GM23248 (cell line): ENCODE results near the gene NFATC3. TPM values are rescaled to one million over a fixed set of nuclear protein-coding genes. Genes with fewer than 3 reads are reported as not detected.

Experiments used
- DNase-seq: peaks from one replicate; pipeline ENCODE4 v3.0.0-alpha.2; 2015
- H2AFZ ChIP-seq: fragments of 200-600 bp; sonication (generic); 2 replicates; pipeline ENCODE4 v1.6.1; 2016; ENCODE audit warnings: antibody characterized with exemption
- H3F3A ChIP-seq: fragments of 200-600 bp; sonication (generic); 2 replicates; pipeline ENCODE4 v1.6.1; 2016; ENCODE audit warnings: mild to moderate bottlenecking, antibody characterized with exemption, mixed run types; ENCODE audit not compliant: insufficient read depth
- H3K27ac ChIP-seq: fragments of 200-600 bp; sonication (generic); 2 replicates; pipeline ENCODE4 v1.5.1; 2016; ENCODE audit warnings: mild to moderate bottlenecking
- H3K27me3 ChIP-seq: fragments of 200-600 bp; sonication (generic); replicated peaks from 2 replicates; pipeline ENCODE4 v1.6.1; 2016; ENCODE audit warnings: mild to moderate bottlenecking; ENCODE audit not compliant: insufficient read depth
- H3K36me3 ChIP-seq: fragments of 200-600 bp; sonication (generic); 2 replicates; pipeline ENCODE4 v1.6.1; 2016; ENCODE audit warnings: low read depth, mild to moderate bottlenecking
- H3K4me1 ChIP-seq: fragments of 200-600 bp; sonication (generic); 2 replicates; pipeline ENCODE4 v1.6.1; 2016; ENCODE audit warnings: mild to moderate bottlenecking; ENCODE audit not compliant: insufficient read depth
- H3K4me2 ChIP-seq: fragments of 200-600 bp; sonication (generic); one replicate; pipeline ENCODE4 v1.6.1; 2016; ENCODE audit warnings: mild to moderate bottlenecking; ENCODE audit not compliant: unreplicated experiment
- H3K4me3 ChIP-seq: fragments of 200-600 bp; sonication (generic); 2 replicates; pipeline ENCODE4 v1.5.1; 2016; ENCODE audit warnings: mild to moderate bottlenecking
- H3K79me2 ChIP-seq: fragments of 200-600 bp; sonication (generic); 2 replicates; pipeline ENCODE4 v1.6.1; 2016; ENCODE audit warnings: mild to moderate bottlenecking; ENCODE audit not compliant: insufficient read depth
- H3K9ac ChIP-seq: fragments of 200-600 bp; sonication (generic); 2 replicates; pipeline ENCODE4 v1.6.1; 2016; ENCODE audit warnings: mild to moderate bottlenecking
- H3K9me2 ChIP-seq: fragments of 200-600 bp; sonication (generic); 2 replicates; pipeline ENCODE4 v1.6.1; 2016; ENCODE audit warnings: mixed run types, mild to moderate bottlenecking, moderate library complexity; ENCODE audit not compliant: insufficient read depth
- H3K9me3 ChIP-seq: fragments of 200-600 bp; sonication (generic); one replicate; pipeline ENCODE4 v1.6.1; 2017; ENCODE audit warnings: low read depth
- H4K20me1 ChIP-seq: fragments of 200-600 bp; sonication (generic); 2 replicates; pipeline ENCODE4 v1.6.0; 2016; ENCODE audit not compliant: insufficient read depth
- EZH2 ChIP-seq: fragments of 200-600 bp; sonication (generic); IDR thresholded peaks from 2 replicates; pipeline ENCODE4 v1.6.1; 2018; ENCODE audit warnings: antibody characterized with exemption, mild to moderate bottlenecking; ENCODE audit not compliant: insufficient read depth, poor library complexity, severe bottlenecking
- EZH2phosphoT487 ChIP-seq: fragments of 200-600 bp; sonication (generic); IDR thresholded peaks from 2 replicates; pipeline ENCODE4 v1.6.1; 2018; ENCODE audit warnings: antibody characterized with exemption, moderate library complexity, mild to moderate bottlenecking, low read depth; ENCODE audit not compliant: insufficient read depth
- WGBS, 2 experiments: methylation state at CpG; one replicate each; pipeline ENCODE4 v1.1.6; 2015 to 2017; ENCODE audit warnings: low lambda C conversion rate in 2 of 2, low coverage in 1 of 2; ENCODE audit errors: missing lambda C conversion rate in 2 of 2; 5-methylcytosine and 5-hydroxymethylcytosine counted together
- in situ Hi-C: fragments of 300-500 bp; cut with MboI; formaldehyde crosslinking; loops from 2 replicates; pipeline ENCODE4 v1.15.0; 2020
- polyA plus RNA-seq: library from polyadenylated mRNA; unstranded; fragments of >200 nt; fragmentation: Nextera tagmentation; extraction: Ambion mirVana; gene quantifications from 2 replicates; pipeline ENCODE4 v1.2.1, GENCODE V29; 2016
- total RNA-seq: library from RNA; depleted of rRNA; stranded (reverse); fragments of >200 nt; shearing (Covaris generic); gene quantifications from 2 replicates; pipeline ENCODE4 v1.2.3, GENCODE V29; 2014

Gene NFATC3
- total and polyA plus RNA-seq, 2 experiments from 2014 or later = 10.2 to 14.2 TPM

DNA sequence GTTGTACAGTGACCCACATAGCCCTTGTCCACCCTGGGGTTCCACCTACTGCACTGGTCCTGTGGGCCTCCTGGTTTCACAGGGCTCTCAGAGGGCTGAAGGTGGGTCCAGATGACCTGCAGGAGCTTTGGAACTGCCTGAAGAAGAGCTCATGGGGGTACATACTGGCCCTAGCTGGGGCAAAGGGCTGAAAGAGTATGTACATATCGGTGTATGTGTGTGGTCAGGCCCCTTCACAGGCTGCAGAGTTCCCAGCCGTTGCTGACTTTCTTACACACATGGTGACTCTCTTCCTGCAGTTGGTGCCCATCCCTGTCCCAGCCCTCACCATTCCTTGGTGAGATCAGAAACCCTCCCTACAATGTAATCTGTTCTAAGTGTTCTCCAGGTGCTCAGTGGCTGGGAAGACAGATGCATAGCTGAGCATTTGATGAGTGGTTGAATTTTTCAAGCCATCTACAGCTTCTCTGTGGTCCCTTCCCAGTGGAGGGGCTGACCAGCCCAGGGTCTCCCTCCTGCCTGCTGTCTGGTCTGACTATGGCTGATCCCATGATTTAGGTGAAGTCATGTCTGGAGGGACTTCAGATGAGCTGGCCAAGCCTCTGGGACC is 2.4 kb upstream of the NFATC3 start:
- Histone ChIP-seq H3K9ac (no peak overlapping the region), H3F3A (peaks cover 20% of the 10 kb centered on the region), H3K9me3 (no peaks in the 10 kb centered on the region), H3K4me2 (no peak overlapping the region), H3K27ac (no peak overlapping the region), H2AFZ (no peak overlapping the region), H3K4me3 (no peak overlapping the region), H3K27me3 (no peaks in the 10 kb centered on the region), H3K9me2 (no peaks in the 10 kb centered on the region), H3K36me3 (no peaks in the 10 kb centered on the region), H3K79me2 (peaks cover 22% of the 10 kb centered on the region), H3K4me1 (peaks cover 16% of the 10 kb centered on the region), H4K20me1 (no peaks in the 10 kb centered on the region)
- 85% methylated on average over 2 of the region's 2 CpGs for WGBS, 2 experiments
- no peak for TF ChIP-seq EZH2
- no peak for TF ChIP-seq EZH2phosphoT487
- in situ Hi-C loops = no loop called here
- DNase-seq = no peak

DNA sequence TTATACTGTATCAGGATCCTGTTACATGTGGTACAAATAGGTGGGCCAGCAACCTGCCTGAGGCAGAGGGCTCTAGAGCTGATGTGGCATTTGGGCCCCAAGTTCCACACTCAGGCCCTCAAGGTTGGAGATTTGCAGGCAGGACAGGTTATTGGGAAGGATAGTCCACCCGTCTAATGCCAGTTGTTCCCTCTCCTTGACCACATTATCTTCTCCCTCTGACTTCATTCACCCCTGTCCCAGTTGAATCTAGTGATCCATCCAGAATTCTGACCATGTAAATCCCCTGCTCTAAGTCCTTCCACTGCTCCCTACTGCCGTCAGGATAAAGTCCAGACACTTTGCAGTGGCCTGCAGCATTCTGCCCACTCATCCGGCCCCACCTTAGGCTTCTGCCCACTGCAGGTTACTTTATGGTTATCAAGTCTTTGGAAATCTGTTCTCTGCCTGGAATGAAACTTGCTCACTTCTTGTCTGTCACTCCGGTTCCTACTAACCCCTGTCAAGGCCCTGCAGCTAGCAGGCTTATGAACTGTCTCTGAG is 1.9 kb upstream of the NFATC3 start:
- H3K27ac ChIP-seq = no peak overlapping the region
- no peaks in the 10 kb centered on the region for H4K20me1 ChIP-seq
- no peaks in the 10 kb centered on the region for H3K27me3 ChIP-seq
- H3F3A ChIP-seq = peaks cover 23% of the 10 kb centered on the region
- no peak for DNase-seq
- in situ Hi-C loops = no loop called here
- H3K4me3 ChIP-seq = no peak overlapping the region
- H3K9me3 ChIP-seq = no peaks in the 10 kb centered on the region
- WGBS, 2 experiments = 97 to 100% methylated on average over 4 of the region's 4 CpGs
- H3K4me2 ChIP-seq = no peak overlapping the region
- H2AFZ ChIP-seq = no peak overlapping the region
- H3K79me2 ChIP-seq = peaks cover 27% of the 10 kb centered on the region
- no peak for TF ChIP-seq EZH2phosphoT487
- no peak for TF ChIP-seq EZH2
- no peaks in the 10 kb centered on the region for H3K9me2 ChIP-seq
- H3K9ac ChIP-seq = no peak overlapping the region
- peaks cover 18% of the 10 kb centered on the region for H3K4me1 ChIP-seq
- H3K36me3 ChIP-seq = no peaks in the 10 kb centered on the region

DNA sequence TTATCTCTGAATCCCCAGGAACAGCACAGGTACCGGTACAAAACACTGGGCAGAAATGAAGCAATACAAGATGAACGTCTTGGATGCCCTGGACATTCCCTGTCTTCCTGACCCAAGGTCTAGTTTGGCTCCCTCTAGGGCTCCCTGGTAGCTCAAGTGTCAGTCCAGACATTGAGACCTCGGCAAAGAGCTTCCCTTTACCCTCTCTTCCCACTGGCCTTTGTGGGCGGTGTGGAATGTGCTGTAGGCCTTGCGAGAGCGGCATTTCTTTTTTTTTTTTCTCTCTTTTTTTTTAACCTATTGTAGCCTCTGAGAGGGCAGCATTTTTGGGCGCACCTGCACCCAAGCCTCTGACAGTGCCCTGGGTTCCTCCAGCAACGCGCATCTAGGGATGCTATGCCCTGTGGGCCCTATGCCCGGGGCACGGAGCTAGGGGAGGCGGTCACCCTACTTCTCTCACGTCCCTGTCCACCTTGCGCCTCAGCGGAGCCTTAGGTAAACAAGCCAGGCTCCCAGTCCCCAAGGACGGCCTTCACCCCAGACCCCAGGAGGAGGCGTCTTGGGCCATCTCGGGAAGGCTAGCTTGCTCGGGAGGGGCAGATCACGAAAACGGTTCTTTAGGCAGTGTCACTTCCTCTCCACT is 1.2 kb upstream of the NFATC3 start:
- peaks cover 23% of the 10 kb centered on the region for H3F3A ChIP-seq
- no peaks in the 10 kb centered on the region for H3K9me3 ChIP-seq
- in situ Hi-C loops = no loop called here
- H4K20me1 ChIP-seq = no peaks in the 10 kb centered on the region
- peaks cover 18% of the 10 kb centered on the region for H3K4me1 ChIP-seq
- H3K27ac ChIP-seq = peak overlapping the region; percentile 56
- peak overlapping the region; percentile 91 for H3K4me2 ChIP-seq
- peak overlapping the region; percentile 95 for H3K4me3 ChIP-seq
- no peaks in the 10 kb centered on the region for H3K36me3 ChIP-seq
- 32 to 40% methylated on average over 20 to 21 of the region's 21 CpGs for WGBS, 2 experiments
- peaks cover 34% of the 10 kb centered on the region for H3K79me2 ChIP-seq
- no peaks in the 10 kb centered on the region for H3K27me3 ChIP-seq
- peak overlapping the region; percentile 83 for H3K9ac ChIP-seq
- peak overlapping the region; percentile 99 for H2AFZ ChIP-seq
- no peaks in the 10 kb centered on the region for H3K9me2 ChIP-seq
- TF ChIP-seq EZH2 (no peak), EZH2phosphoT487 (no peak)
- DNase-seq = peak; percentile 49

GRCh38 chr16:68084504-68085258 is 489 bp upstream of the NFATC3 start:
- H4K20me1 ChIP-seq = no peaks in the 10 kb centered on the region
- peak overlapping the region; percentile 91 for H3K4me2 ChIP-seq
- peak overlapping the region; percentile 95 for H3K4me3 ChIP-seq
- no peaks in the 10 kb centered on the region for H3K9me3 ChIP-seq
- H3F3A ChIP-seq = peaks cover 23% of the 10 kb centered on the region
- TF ChIP-seq EZH2 (no peak), EZH2phosphoT487 (no peak)
- no peaks in the 10 kb centered on the region for H3K27me3 ChIP-seq
- 1 to 2% methylated on average over 40 to 41 of the region's 45 CpGs for WGBS, 2 experiments
- H3K36me3 ChIP-seq = no peaks in the 10 kb centered on the region
- H3K27ac ChIP-seq = peak overlapping the region; percentile 56
- H3K9ac ChIP-seq = peak overlapping the region; percentile 83
- peaks cover 18% of the 10 kb centered on the region for H3K4me1 ChIP-seq
- in situ Hi-C loops = no loop called here
- no peaks in the 10 kb centered on the region for H3K9me2 ChIP-seq
- DNase-seq = peak; percentile 81
- peak overlapping the region; percentile 99 for H2AFZ ChIP-seq
- peaks cover 41% of the 10 kb centered on the region for H3K79me2 ChIP-seq
